NCI-H748 (cell line): ENCODE measurements around the gene ABCC4.
A peak's percentile ranks its signal among the peaks of the same experiment; 100 is the strongest.

Experiments used
- DNase-seq: peaks from one replicate; lab custom pipeline; 2025; ENCODE audit not compliant: unreplicated experiment; lab: John Stamatoyannopoulos, UW

The ABCC4 gene

DNA sequence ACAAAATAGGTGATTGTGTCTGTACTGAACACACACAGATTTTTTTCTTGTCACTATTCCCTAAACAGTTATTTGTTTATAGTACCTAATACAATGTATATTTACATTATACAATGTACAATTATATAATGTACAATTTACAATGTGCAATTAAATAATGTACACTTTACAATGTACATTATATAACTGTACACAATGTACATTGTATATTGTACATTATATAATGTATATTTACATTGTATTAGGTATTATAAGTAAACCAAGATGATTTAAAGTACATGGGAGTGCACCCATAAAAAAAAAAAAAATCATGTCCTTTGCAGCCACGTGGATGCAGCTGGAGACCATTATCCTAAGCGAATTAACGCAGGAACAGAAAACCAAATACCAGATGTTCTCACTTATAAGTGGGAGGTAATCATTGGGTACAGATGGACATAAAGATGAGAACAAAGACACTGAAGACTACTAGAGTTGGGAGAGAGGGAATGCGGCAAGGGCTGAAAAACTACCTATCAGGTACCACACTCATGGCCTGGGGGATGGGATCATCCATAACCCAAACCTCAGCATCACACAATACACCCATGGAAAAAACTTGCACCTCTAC, 68.1 kb downstream of the ABCC4 start:
- DNase-seq: peak; percentile 82

GRCh38 chr13:95231393-95231792, 69.9 kb downstream of the ABCC4 start:
- no peak for DNase-seq

GRCh38 chr13:95229855-95230254, 71.4 kb downstream of the ABCC4 start:
- DNase-seq: no peak

DNA sequence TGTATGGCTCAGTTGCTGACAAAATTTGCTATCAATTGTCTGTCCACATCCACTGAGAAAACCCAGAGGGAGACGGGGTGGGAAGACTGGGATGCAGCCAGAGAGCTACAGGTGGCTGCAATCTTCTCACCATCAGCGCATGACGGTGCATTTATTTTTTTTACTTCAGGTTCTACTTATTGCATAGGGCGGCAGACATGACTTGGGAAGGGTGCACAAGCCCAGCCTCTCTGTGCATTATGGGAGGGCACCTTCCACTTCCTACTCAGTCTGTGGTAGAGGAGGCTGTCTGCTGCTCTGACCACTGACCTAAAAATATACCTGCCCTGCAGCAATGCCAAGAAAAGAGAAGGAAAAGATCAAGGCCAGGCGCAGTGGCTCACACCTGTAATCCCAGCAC, 73.1 kb downstream of the ABCC4 start:
- no peak for DNase-seq

DNA sequence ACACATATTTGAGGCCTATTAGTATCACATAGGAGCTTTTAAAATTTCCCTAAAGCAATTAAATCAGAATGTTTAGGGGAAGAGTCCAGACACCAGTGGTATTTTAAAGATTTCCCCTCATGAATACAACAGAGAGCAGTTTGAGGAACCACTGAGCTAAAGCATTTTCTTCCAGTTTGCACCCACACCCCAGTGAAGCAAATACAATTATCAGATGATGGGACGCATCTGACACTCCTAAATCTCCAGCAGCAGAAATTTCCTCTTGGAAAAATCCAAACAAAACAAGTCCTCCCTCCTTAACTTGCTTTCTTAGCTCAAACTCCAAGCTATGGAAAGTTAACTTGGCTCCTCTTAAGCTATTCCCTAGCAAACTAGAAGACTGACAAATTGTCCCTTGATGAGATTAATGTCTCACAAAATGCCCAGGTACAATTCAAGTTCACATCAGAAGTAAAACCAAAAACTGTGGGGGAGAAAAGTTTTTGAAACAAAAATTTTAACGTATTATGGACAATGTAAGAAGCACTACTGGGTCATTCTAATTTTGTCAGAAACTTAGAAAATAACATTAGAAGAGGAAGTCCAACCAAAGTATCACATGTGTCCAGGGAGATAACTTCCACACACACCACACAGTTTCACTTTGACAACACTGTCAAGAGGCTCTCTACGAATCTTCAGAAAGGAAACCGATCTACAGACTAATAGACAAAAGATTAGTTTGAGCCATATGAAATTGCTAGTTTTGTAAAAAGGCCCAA, 74.1 kb downstream of the ABCC4 start:
- DNase-seq: no peak

DNA sequence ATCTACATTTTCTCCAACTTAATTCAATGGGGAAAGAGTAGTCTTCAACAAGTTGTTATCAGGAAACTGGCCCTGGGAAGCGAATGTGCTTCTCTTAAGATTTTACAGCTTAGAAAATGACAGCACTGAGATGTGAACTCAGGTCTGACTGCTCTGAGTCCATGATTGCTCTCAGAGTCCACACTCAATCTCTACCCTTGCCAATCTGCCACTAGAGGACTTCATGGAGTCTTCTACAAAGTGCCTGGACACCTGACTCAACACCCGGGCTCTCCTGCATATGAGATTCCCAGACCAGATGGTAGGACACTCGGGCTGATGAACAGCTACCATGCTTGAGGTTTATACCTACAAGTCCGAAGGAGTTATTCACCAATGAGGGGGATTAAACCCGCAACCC, 74.8 kb downstream of the ABCC4 start:
- no peak for DNase-seq

- no peak for DNase-seq
Measured at GRCh38 chr13:95226050-95226449, 75.2 kb downstream of the ABCC4 start.

DNA sequence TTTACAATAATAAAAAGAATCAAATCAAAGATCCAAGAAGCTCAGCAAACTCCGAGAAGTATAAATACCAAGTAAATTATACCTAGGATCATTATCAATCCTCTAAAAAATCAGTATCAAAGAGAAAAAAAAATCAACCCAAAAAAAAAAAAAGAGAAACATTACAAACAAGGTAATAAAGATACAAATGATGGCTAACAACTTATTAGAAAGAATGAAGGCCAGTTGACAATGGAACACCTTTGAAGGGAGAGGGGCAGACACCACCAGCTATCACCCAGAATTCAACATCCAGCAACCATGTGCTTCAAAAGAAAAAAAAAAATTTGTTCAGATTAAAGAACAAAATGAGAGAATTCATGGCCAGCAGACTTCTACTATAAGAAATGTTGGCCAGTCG, 77.2 kb downstream of the ABCC4 start:
- DNase-seq: no peak

GRCh38 chr13:95222733-95223018, 78.6 kb downstream of the ABCC4 start:
- no peak for DNase-seq

DNA sequence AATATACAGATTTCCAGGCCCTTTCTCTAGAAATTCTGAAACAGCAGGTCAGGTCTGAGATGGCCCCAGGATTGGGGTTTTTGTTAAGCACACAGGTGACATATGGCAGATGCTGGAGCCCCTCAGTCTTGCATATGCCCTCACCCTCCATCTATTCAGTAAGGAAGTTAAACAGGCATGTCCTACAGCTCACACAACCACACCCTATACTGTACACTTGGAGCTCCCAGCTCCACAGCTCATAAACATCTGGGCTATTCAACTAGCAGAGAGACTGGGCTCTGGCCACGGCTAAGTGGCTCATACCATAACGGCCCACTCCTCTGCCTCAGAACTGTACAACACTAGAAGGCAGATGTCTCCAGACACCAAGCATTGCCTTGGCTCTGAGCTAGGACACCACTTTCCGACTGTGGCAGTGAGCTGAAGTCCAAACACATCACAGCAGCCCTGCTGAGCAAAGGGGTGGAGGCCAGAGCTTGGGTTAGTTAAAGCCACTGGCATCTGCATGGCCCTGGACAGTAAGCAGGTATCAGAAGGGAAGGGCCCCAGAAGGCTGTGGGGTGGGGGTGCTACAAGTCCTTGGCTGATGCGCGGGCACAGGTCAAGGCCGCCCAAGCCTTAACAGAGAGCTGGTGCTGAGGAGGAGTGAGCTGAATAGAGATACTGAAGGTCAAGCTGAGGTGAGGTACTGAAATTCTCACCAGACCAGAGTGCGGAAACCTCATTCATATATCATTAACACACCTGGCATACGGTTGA, 79.1 kb downstream of the ABCC4 start:
- DNase-seq: peak; percentile 15

GRCh38 chr13:95220611-95221010, 80.6 kb downstream of the ABCC4 start:
- no peak for DNase-seq

DNA sequence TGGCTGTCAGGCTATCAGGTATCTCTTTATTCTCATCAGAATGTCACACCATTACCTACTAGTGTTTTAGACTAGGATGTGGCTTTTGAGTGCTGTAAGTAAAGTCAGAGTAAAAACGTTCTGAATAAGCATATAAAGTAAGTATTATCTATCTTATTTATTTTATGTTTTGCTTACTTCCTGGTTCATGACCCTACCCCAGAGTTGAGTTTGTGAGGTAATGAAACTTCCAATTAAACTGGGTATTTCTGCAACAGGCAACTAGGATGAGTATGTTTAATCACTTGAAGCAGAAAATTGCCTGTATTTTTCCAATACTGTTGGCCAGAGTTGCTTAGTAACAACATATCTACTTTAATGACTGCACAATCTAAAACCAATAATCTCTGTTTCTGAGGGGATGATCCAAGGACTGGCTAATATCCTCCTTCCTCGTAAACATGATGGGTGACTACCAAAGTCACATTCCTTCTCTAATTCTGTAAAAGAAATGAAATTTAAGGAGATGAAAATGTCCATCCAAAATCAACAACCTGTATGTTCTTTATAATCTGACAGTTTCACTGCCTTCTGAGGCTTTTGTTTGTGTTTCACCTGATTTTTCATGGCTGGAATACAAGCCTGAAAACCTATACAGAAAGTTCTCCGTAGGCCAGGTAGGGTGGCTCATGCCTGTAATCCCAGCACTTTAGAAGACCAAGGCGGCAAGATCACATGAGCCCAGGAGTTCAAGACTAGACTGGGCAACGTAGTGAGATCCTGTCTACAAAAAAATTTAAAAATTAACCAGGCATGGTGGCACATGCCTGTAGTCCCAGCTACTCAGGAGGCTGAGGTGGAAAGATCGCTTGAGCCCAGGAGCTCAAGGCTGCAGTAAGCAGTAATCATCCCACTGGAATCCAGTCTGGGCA, 83.1 kb downstream of the ABCC4 start:
- DNase-seq: peak; percentile 81

DNA sequence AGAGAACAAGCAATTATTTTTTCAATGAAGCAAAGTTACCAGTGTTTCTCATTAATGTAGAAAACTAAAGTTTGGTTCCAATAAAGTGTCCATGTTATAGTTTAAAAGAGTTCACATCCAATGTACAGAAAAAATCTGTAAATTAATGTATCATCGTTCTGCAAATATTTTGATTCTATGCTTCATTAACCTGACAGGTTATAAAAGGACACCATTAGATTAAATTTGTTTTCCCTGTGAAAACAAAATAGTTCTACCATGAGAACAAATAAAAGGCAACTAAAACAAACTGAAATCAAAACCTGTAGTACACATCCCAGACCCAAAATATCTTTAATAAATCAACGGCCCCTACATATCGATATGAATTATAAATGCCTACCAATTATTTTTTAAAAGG, 85.1 kb downstream of the ABCC4 start:
- no peak for DNase-seq

DNA sequence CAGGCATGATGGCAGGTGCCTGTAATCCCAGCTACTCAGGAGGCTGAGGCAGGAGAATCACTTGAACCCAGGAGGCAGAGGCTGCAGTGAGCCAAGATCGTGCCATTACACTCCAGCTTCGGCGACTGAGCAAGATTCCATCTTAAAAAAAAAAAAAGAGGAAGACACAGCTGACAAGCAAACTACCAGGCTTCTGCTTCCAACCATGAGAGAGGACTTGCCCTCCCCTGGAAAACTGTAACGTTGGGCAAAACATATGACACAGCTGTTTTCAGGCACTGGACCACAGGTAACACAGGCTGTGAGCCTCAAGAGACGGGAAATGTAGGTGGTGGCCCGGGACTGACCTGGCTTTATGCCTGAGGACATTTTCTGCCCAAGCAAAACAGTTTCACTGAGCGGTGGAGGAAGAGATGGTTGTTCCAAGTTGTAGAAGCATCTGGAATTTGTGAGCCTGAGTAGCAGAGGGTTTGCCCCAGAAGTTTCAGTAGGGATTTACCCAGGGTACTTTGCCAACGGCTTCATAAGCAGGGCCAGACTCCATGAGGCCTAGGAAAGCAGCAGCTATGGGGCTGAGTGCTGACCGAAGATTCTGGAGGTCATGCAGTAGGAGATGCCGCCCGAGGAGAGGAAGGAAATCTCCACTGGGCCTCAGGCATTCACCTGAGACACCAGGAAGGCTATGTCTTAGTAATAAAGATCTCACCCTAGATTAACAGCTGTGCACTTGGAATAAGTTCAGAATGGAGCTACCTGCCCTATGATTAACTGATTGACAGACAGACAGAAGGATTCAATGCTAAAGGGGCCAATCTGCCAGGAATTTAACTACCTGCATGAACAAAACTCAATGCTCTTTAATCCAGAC, 88.0 kb downstream of the ABCC4 start:
- no peak for DNase-seq

GRCh38 chr13:95209109-95209508, 92.1 kb downstream of the ABCC4 start:
- DNase-seq: no peak

GRCh38 chr13:95207769-95208366, 93.4 kb downstream of the ABCC4 start:
- DNase-seq: no peak

DNA sequence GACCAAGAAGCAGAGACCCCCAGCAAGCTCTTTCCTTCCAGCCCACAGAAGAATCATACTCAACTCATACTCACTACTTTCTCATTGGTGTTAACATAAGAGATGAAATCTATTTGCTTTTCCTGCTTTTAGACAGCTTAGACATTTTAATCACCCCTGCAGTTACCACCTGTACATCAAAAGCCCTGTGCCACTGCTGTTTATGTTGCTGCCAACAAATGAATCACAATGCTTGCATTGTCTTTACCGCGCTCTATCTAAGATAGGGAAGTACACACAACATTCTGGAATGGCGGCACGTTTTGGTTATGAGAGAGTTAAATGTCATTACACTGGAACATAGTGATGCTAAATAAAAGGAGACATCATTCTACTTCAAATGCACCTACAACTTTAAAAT, 95.1 kb downstream of the ABCC4 start:
- peak; percentile 13 for DNase-seq

DNA sequence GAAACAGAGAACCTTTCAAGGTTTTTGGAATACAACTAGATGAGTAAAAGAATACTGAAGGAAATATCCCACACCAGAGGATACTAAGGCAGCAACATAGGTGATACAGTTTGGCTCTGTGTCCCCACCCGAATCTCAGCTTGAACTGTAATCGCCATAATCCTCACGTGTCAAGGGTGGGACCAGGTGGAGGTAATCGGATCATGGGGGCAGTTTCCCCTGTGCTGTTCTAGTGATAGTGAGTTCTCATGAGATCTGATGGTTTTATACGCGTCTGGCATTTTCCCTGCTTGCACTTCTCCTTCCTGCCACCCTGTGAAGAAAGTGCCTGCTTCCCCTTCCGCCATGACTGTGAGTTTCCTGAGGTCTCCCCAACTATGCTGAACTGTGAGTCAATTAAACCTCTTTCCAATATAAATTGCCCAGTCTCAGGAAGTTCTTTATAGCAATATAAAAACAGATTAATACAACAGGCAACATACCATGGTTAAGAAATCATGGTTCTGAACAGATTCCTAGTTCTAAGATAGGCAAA, 97.0 kb downstream of the ABCC4 start:
- DNase-seq: no peak

- peak; percentile 20 for DNase-seq
Measured at GRCh38 chr13:95201814-95202651, 99.2 kb downstream of the ABCC4 start.
